GM19452 (cell line): Measurements from ENCODE around the gene ACTN1.
"Not testable (repeated sequence)": the region's sequence is repeated elsewhere in the genome, so short reads cannot be mapped to it uniquely, and the experiment has no call there.

Experiments
- ATAC-seq: cut with Tn5 transposase; IDR thresholded peaks from one replicate; pipeline ENCODE4 v1.9.1; 2021; ENCODE audit not compliant: unreplicated experiment

Gene ACTN1

DNA sequence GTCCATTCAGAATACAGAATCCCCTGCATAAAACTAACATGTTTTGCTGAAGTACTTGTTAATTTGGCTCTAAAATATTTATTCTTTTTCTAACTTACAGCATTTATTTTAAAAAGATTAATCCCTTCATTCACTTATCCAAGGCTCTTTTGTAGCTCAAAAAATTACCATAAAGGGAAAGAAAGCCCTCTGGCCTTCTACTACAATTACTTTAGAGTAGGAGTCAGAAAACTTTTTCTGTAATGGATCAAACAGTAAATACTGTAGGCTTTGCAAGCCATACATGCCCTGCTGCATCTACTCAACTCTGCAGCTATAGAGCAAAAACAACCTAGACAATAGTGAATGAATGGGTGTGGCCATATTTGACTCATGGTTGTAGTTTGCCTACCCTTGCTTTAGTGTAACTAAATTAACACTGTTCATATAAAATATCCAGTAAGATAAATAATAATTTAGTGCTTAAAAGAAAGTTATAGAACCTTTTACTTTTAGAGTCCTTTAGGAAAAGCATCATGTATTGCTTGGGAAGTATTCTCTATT is 112.0 kb downstream of the ACTN1 start:
- no peak for ATAC-seq

DNA sequence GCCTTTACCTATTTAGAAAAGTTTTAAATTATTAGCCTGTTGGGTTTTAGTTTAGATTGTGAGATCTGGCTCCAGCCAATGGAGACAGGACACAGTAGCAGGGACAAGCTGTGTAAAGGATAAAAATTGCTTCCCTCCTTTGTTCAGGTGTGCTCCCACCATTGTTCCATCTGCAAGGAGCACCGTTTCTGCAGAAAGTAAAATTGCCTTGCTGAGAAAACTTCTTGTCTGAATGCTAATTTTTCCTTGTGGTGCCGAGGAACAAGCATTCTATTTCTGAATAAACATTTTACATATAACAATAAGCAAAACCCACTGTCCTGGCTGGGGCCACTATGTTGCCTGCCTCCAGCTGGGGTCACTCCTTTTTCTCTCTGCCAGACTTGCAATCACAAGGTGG is 113.6 kb downstream of the ACTN1 start:
- ATAC-seq, result no peak

DNA sequence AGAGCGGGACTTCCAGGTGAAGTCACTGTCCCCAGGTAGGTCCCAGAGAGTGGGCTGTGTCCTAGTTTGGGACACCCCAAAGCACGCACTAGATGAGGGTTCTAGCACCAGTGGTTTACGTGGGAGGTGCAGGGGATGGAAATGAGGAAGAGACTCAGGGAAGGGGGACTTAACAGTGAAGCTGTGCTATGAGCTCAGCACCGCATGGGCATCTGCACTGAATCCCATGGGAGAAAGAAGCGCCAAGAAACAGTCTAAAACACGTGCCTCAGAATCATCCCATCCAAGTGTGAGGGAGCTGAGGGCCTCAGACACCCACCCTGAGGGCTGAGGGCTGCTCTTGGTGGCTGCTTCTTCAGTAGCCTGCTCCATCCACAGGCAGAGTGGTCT is 114.7 kb downstream of the ACTN1 start:
- ATAC-seq, result no peak

DNA sequence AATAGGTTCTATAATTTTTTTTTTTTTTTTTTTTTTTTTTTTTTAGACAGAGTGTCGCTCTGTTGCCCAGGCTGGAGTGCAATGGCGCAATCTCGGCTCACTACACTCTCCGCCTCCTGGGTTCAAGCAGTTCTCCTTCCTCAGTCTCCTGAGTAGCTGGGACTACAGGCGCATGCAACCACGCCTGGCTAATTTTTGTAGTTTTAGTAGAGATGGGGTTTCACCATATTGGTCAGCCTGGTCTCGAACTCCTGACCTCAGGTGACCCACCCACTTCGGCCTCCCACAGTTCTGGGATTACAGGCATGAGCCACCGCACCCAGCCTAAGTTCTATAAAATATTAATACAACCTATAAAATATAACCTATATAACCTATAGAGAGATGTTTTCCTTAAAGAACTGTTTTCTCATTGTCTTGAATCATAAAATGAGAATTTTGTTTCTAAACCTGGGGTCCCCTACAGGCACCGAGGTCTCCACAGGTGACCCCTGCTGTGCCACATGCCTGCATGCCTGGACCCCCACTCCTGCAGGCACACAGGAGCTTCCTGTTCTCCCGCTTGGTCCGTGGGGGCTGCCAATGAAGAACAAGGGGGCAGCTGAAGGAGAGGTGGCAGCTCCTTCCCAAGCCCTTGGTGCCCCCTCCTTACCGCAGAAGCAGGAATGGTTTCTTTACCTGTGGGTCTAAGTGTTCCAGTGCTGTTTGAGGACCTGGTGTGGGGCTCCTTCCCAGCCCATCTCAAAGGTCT is 115.3 kb downstream of the ACTN1 start:
- no peak for ATAC-seq

DNA sequence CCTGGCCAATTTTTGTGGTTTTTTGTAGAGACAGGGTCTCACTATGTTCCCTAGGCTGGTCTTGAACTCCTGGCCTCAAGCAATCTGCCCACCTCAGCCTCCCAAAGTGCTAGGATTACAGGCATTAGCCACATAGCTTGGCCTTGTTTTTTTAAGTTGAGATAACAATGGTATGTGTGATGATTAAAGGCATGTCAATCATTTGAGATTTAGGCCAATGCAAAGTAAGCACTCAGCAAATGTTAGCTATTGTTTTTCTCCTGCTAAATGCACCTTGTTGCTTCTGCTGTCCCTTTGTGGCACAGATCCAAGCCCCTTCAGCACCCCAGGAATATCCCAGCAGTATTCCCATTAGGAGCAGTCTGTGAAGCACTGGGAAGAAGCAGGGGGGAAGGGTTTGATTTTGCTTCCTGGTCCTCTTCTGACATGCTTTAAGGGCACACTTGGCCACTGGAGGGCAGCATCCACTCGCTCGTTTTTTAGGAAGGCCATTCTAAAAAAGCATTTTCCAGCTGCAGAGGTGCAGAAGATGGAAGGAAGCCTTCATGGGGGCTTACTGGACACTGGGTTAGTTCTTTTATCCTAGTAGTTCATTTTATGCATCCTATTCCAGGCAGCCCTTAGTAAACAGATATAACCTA is 116.0 kb downstream of the ACTN1 start:
- no peak for ATAC-seq

DNA sequence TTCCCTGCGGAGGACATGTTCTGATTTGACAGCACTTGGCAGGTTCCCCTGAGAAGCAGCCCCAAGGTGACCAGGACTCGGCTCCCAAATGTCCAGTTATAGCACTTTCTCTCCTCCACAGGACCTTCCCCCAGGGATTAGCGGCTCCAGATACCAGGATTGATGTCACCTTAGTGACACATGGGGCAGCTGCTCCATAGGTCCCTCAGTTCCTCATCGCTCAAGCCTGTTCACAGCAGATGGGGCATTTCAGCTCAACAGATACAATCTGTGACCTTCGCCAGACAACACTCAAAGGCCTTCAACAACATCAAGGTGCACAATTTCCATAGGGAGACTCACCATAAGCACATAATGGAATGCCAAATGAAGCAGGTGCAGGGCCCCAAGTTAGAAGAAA is 118.3 kb downstream of the ACTN1 start:
- no peak for ATAC-seq

DNA sequence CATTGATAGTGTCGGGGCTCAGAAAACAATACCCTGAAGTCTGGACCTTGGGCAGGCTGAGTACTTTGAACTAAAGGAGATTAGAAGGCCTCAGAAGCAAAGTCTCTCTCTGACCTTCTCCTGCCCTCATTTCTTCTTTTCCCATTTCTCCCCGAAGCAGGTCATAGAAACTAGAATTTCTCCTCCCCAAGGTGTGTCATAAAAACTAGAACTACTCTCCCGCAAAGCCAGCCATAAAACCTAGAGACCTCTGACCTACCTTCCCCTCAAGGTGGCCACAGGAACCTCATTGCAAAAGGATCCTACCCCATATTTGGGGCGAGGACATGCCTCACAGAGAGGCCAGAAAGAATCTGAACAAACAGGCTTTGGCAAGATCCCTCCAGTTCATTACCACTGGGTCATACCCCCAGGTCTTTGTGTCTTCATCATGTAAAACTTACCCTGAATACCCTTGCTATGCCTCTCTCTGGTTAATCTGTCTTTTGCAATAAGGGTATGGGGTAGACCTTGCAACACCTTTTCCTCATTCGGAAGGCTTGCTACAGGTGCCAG is 121.5 kb downstream of the ACTN1 start:
- no peak for ATAC-seq

DNA sequence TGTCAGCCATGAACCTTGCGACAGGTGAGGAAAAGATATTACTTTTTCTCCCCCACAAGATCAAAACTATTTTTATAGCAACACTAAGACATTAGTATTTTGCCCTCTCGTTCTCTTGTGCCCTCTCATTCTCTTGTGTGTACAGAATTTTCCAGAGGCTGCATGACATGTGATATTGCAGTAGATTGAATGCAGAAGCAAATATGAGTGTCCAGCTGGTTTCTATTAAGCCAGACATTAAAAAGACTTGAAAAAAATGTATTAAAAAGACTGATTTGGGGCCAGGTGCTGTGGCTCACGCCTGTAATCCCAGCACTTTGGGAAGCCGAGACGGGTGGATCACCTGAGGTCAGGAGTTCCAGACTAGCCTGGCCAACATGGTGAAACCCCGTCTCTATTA is 122.5 kb downstream of the ACTN1 start:
- no peak for ATAC-seq

DNA sequence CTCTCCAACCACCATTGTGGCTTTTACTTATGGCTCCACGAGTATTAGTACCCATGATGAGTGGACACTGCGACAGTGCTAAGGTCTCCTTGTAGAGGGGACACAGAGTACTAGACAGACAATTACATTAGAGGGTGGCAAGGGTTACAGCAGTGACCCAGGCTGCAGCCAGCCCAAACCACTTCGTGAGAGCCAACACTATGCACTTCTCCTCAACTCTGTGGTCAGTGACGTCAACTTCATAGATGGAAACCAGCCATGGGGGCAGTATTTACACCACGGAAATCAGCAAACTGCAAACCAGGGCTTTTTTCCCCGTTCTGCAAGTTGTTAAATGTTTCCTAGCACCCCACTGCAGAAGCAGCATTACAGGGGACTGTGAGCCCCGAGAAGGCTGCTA is 124.7 kb downstream of the ACTN1 start:
- ATAC-seq, result no peak

DNA sequence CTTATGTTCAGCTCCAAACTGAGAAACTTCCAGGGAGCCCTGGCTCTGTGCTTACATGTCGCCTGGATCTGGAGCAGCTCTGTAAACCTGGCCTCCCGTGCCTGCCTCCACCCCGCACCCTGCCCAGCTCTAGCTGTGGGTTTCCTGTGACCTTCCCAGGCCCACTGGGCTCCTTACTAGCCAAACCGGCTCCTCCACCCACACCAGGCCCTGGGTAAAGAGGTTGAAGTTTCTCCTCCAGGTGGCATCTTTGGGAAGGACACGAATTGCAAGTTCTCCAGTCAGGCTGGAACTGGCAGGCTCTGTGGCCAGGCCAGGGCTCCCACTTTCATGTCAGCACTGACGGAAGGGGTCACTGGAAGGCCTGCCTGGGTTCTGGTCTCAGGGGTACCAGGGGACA is 125.4 kb downstream of the ACTN1 start:
- ATAC-seq, result no peak

DNA sequence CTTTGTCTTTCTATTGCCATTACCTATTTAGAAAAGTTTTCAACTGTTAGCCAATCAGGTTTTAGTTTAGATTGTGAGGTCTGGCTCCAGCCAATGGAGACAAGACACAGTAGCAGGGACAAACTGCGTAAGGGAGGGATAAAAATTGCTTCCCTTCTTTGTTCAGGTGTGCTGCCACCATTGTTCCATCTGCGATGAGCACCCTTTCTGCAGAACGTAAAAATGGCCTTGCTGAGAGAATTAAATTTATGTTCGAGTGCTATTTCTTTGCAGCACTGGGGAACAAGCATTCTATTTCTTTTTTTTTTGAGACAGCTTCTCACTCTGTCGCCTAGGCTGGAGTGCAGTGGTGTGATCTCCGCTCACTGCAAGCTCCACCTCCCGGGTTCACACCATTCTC is 126.6 kb downstream of the ACTN1 start:
- not testable (repeated sequence) for ATAC-seq

DNA sequence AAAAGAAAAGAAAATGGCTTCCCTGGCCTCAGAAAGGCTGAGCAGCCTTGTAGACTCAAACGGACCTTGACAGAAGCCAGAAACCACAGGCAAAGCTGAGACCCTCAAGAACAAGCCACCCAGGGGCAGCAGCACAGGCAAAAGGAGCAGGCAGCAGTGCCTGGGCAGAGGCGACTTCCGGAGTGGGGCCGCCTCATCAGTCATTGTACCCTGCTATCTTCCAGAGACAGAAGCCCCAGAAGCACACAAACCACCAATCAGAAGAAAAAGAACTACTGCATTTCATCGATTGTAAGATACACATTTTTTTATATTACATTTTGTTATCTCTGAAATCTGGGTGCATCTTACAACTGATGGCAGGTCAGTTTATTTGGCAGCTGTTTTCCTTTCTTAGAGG is 128.0 kb downstream of the ACTN1 start:
- no peak for ATAC-seq

DNA sequence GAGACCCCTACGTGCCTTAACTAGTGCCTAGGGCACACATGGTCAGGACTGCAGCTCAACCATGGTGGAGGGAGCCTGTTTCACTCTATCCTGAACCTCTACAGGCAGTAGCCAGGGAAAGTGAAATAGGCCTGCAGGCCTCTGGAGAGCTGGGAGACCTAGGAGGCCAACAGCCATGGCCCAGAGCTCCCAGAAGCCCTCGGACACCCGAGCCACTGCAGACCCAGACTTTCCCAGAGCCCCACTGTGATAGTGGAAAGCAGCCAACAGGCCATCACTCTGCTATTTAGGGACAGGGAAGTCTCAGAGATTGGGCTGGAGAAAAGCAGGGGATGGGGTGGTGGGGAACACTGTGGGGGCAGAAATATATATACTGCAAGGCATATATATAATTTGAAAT is 129.7 kb downstream of the ACTN1 start:
- ATAC-seq, result no peak

DNA sequence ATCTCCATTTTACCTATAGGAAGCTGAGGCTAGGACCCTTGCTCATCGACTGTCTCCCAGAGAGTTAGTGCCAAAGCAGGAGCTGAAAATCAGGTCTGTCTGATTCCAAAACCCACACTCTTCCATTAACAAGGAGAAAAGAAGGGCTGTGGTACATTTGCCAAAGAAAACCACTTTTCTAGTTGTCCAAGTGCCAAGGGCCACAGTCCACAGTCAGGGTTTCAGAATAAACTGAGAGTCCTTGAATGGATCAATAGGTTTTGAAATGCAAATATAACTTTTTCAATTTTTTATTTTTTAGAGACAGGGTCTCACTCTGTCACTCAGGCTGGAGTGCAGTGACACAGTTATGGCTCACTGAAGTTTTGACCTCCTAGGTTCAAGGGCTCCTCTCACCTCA is 130.8 kb downstream of the ACTN1 start:
- no peak for ATAC-seq

DNA sequence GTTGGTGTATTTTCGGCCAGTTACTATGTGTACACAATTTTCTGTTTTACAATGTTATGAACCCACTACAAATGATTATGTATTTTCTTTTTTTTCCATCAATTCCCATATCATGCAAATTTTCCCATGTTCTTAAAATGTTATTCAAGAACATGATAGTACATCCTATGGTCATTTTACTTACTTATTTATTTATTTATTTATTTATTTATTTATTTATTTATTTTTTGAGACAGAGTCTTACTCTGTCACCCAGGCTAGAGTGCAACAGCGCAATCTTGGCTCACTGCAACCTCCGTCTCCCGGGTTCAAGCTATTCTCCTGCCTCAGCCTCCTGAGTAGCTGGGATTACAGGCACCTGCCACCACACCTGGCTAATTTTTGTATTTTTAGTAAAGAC is 131.5 kb downstream of the ACTN1 start:
- ATAC-seq, result not testable (repeated sequence)

DNA sequence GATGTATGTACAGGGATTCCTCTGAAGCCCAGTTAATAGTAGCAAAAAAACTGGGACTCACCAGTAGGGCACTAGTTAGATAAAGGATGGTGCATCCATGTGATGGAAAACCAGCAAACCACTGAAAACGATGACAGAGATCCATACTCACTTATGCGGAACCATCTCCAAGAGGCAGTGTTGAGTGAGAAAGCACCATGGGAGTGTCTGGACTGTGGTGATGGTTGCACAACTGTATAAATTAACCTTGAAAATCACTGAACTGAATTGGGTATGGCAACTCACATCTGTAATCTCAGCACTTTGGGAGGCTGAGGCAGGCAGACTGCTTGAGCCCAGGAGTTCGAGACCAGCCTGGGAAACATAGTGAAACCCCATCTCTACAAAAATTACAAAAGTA is 132.6 kb downstream of the ACTN1 start:
- ATAC-seq, result no peak

DNA sequence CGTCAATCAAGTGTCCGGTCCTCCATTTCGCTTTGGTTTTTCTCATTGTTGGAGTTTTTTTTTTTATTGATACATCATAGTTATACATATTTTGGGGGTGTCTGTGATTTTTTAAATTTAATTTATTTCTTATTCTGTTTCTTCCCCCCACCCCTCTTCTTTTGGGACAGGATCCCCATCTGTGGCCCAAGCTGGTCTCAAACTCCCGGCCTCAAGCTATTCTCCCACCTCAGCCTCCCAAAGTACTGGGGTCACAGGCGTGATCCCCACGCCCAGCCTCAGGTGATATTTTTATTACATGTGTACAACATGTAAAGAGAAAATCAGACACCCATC is 134.9 kb downstream of the ACTN1 start:
- no peak for ATAC-seq

DNA sequence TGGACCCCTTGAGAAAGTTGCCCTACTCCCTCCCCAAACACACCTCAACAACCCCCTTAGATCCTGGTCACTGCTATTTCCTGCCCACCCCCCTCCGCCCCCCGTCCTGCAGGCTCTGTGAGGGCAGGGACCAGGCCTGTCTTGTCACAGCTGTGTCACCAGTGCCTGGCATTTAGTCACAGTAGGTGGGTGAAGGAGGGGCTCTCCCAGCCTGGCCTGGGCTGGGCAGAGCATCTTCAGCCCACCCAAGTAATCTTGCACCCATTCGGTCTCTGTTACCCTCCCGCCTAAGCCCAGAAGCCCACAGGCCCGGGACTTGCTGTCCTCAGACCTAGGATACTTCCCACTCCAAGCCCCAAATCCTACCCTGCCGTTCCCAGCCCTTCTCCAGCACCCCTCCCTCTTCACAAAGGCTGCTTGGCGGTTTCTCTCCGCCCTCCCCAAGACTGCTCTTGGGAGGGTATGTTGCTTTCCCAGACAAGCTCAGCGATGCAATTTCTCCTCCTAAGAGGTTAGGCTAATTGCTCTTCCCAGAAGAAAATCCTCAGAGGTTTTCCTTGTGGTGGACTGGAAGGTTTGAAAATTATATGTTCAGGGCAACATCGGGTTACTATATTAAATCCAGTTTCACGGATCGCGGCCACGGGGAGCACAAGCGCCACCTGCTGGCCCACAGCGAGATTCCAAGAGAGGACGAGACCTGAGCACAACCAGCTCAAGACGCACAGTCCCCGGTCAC is 135.5 kb downstream of the ACTN1 start:
- ATAC-seq, result no peak

DNA sequence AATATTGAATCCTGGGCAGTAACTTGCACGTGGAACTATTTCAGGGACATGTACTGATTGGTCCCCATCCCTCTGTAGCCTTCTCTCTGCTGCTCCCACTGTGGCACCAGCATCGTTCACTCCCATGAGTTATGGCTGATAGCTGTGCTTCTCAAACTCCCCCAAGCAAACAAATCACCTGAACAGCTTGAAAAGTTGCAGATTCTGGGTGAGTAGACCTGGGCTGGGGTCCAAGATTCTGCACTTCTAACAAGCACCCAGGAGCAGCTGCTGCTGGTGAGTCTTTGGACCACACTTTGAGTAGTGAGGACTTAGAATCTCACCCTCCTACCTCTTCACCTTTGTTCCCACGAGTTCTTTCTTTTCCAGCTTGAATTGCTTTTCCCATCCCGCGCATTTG is 136.8 kb downstream of the ACTN1 start:
- ATAC-seq, result no peak

DNA sequence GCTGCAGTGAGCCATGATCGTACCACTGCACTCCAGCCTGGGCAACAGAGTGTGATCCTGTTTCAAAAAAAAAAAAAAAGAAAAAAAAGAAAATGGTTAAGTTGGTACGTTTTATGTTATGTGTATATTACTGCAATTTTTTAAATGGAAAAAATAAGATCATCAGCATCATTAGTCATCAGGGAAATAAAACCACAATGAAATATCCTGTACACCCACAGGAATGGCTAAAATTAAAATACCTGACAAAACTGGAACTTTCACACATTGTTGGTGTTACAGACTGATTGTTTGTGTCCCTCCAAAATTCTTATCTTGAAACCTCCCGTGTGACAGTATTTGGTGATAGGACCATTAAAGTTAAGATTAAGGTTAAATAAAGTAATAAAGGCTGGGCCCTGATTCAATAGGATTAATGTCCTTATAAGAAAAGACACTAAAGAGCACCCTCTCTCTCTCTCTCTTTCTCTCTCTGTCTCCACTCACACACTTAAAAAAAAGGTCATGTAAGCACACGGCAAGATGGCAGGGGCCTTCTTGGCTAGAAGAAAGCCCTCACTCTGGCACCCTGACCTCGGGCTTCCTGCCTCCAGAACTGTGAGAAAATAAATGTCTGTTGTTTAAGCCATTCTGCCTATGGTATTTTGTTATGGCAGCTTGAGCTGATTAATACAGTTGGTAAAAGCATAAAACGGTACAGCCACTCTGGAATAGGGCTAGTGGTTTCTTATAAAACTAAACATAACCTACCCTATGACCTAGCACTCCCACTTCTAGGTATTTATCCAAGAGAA is 137.9 kb downstream of the ACTN1 start:
- no peak for ATAC-seq

DNA sequence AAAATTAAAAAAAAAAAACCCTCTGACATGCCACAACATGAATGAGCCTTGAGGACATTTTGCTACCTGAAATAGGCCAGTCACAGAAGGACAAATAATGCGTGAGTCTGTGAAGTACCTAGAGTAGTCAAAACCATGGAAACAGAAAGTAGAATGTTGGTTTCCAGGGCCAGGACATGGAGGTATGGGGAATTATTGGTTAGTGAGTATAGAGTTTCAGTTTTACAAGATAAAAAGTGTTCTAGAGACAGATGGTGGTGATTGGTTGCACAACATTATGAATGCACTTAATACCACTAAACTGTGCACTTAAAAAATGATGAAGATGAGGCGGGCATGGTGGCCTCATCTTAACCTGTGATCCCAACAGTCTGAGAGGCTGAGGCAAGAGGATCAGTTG is 138.6 kb downstream of the ACTN1 start:
- no peak for ATAC-seq
